Activated T-cell treated with anti-CD3 and anti-CD28 coated beads for 4 hours (primary cell): ENCODE measurements around the gene PRKCA.
"Not testable (repeated sequence)": the region's sequence is repeated elsewhere in the genome, so short reads cannot be mapped to it uniquely, and the experiment has no call there.

Experiments used
- DNase-seq: peaks from one replicate; pipeline ENCODE4 v3.0.0-alpha.2; 2020

PRKCA gene

DNA sequence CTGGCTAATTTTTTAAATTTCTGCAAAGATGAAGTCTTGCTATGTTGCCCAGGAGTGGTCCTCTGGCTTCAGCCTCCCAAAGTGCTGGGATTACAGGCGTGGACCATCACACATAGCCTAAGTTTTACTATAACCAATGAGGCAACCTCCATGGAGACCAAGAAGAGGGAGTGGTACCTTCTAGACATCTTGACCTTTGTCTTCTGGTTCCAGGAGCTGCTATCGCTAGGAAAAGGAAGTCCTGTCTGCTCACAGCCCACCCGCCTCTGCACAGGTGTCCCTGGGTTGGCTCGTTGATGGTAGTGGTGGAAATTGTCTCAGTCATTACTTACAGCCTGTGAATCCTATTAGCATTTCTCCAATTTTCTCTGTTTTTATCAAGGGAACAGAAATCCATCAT lies 169.7 kb downstream of the PRKCA start:
- no peak for DNase-seq

GRCh38 chr17:66474258-66474657 lies 171.8 kb downstream of the PRKCA start:
- no peak for DNase-seq

DNA sequence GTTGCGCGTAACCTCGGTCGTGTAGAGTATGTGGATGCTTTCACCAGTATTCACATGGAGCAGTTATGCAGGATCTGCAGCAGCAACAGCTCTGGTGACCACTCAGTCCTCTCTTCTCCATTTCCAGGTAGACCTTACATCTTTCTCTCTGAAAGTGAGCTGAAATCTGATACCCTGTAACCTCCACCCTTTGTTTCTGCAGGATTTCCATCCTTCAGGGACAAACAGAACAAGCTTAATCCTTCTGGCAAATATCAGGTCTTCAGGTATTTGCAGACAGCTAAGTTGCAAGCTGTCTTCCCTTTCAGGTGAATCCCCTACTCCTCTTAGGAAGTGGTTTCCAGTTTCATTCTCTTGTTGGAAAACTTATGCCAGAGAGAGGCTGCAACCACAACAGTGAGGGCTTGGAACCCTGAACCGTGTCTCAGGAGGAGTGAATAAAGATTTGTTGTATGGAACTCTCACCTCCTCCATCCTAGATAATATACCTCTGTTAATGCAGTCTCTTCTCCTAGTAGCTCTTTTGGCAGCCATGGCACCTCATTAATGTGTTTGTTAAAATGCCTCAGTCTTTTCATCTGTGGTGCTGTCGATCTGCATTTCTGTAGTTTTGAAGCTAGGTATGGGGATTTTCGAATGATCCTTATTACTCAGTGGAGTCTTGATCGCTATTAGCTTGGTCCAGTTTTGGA lies 172.5 kb downstream of the PRKCA start:
- no peak for DNase-seq

DNA sequence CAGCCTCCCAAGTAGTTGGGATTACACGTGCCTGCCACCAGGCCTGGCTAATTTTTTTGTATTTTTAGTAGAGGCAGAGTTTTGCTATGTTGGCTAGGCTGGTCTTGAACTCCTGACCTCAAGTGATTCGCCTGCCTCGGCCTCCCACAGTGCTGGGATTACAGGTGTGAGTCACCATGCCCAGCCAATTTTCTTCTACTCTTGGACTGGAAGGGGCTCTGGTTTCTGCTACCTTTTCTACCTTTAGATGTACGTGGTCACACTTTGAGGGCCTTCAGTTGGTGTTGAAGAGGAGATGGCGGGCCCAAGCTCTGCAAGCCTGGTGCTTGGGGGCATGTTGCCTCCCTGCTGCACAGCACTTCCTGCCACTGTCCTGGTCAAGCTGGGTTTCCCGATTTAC lies 173.6 kb downstream of the PRKCA start:
- DNase-seq, result no peak

DNA sequence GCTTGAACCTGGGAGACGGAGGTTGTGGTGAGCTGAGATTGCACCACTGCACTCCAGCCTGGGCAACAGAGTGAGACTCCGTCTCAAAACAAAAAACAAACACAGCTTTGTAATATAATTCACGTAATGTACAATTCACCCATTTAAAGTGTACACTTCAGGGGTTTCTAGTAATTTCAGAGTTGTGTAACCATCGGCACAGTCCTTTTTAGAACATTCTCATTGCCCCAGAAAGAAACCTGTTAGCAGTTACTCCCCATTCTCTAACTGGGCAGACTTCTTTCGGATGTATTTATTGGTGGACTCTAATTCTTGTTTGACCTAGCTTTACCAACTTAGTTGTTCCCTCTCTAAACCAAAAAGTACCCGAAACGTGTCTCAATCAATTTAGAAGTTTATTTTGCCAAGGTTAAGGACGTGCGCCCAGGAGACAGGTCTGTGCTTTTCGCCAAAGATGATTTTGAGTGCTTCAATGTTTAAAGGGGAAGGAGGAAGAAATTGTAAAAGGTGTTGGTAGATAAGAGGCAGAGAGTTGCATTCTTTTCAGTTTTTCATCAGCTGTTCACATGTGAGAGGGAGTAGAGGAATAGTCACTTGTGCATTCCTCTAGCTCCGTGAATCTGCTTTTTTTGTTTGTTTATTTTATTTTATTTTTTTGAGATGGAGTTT lies 175.3 kb downstream of the PRKCA start:
- DNase-seq, result no peak

DNA sequence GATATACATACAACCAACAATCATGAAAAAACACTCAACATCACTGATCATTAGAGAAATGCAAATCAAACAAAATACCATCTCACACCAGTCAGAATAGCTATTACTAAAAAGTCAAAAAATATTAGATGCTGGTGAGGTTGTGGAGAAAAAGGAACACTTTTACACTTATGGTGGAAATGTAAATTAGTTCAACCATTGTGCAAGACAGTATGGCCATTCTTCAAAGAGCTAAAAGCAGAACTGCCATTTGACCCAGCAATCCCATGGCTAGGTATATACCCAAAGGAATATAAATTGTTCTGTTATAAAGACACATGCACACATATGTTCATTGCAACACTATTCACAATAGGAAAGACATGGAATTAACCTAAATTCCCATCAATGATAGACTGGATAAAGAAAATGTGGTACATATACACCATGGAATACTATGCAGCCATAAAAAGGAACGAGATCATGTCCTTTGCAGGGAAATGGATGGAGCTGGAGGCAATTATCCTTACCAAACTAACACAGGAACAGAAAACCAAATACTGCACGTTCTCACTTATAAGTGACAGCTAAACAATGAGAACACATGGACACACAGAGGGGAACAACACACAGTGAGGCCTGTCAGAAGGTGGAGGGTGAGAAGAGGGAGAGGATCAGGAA lies 176.9 kb downstream of the PRKCA start:
- DNase-seq, result not testable (repeated sequence)

GRCh38 chr17:66480243-66480642 lies 177.8 kb downstream of the PRKCA start:
- DNase-seq, result no peak

GRCh38 chr17:66480802-66481201 lies 178.4 kb downstream of the PRKCA start:
- no peak for DNase-seq

DNA sequence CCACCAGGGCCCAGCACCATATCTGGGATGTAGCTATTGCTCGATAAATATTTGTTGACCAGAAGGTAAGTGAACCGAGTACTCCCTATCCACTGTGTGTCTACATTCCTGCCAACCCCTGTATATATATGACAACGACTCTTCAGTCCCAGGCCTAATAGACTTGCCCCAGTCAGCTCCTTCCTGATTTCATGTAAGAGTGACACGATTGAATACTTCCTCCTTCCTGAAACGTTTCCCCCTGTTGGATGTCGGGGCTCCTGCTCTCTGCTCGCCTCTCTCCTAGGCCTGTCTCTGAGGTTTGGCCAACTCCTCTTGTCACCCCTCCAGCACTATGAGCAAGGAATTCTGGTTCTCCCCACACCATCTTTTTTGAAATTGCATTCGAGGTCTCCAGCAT lies 178.9 kb downstream of the PRKCA start:
- no peak for DNase-seq

- no peak for DNase-seq
Measured at GRCh38 chr17:66483906-66484305, 181.5 kb downstream of the PRKCA start.

DNA sequence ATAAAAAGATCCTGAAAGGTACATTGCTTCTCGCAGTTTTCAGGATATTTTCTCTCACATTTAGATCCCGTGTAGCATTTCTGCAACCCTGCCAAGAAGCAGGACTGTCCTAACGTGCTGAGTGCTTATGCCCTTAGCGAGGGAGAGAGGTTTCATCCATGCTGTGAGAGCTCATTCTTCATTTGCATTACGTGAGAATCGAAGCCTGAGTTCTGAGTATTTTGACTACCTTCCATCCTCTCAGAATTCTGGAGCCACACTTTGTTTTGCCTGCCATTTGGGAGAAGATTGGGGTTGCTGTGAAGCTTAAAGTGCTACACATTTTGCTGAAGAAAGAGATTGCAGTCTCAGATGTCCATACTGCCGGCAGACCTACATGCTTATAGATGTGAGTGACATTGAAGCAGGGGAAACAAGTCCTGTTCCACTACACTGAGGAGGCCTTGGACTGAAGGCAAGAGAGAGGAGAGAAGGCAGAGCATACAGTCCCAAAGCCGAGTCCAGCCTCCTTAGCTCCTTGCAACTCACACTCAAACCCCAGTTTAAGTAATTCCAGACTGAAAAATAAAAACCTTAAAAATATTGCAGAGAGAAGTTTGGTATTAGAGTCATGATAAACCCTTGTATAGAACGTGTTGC lies 183.0 kb downstream of the PRKCA start:
- no peak for DNase-seq

DNA sequence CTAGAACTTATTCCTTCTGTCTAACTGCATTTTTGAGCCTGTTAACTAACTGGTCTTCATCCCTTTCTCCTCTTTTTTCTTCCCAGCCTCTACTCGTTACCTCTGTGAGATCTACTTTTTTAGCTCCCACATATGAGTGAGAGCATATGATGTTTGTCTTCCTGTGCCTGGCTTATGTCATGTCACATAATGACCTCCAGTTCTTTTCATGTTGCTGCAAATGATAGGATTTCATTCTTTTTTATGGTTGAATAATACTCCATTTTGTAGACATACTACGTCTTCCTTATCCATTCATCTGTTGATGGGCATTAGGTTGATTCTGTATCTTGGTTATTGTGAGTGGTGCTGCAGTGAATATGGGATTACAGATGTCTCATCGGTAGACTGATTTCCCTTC lies 184.7 kb downstream of the PRKCA start:
- DNase-seq, result no peak

DNA sequence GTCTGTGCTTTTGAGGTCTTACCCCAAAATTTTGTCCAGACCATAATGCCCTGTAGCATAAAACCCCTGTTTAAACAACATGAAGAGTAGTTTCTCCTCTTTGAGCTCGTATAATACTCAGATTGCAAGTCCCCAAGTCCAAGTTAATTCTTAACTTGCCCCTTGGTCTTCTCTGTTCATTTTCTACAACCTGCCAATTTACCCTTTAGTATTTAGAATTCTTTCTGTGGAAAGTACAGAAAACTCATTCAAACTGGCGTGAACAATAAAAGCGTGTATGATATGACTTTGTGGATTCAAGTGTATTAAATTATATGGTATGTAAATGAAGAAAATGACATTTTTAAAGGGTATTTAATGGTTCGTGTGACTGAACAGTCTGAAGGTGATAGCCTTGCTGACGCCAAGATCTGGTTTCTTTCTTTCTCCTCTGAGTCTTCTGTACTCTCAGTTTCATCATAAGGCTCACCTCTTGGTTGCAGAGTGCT lies 185.6 kb downstream of the PRKCA start:
- no peak for DNase-seq

GRCh38 chr17:66488864-66489263 lies 186.5 kb downstream of the PRKCA start:
- DNase-seq, result no peak

- not testable (repeated sequence) for DNase-seq
Measured at GRCh38 chr17:66489576-66489975, 187.2 kb downstream of the PRKCA start.

DNA sequence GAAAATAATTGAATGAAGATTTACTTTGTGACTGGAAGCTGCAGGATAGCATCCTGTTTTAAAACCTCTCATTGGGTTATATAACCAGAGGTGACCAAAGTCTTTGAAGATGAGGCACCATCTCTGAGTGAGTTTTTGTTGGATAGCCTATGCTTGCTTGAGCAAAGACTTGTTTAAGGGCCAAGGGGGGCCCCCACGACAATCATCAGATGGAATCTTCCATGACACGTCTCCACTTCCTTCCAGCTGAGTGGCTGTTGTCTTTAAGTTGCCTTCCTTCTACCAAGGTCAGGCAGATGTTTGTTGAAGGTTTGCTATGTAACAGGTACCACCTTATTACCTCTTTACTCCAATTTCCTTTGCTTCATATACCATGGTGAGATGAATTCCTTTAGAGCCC lies 188.8 kb downstream of the PRKCA start:
- DNase-seq, result peak; percentile 28

DNA sequence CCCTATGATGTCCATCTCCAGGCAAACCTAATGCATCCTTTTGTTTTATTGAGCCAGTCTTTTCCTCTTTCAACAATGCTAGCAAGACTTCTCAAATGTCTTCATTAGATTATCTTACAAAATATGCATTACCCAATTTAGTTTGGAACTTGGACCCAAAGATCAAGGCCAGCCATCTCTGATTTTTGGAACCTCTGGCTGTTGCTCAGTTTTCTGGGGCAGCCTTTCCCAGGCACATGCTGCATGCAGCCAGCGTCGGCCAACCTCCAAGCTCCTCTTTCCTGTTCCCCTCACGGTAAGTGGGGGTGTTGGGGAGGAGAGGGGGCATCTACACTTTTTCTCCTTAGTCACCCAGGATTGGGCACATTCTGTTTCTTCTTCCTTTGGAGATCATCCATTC lies 189.3 kb downstream of the PRKCA start:
- DNase-seq, result no peak

DNA sequence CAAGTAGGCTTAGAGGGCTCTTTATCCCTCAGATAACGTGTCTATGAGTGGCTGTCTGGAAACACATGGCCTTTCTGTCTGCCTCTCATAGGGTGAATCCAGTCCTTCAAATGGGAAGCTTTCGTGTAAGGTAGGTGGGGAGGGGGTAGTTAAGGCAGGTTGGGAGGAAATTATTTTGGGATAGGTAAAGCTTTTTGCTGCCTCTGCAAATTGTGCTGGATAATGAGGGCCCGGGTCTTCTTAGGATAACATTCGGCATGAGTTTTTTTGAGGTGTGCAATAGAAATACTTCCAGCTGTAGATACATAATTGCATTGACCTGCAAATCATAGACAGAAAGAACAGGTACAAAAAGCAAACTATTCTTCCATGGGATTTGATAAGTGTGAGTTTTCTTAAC lies 189.7 kb downstream of the PRKCA start:
- DNase-seq, result no peak

- no peak for DNase-seq
Measured at GRCh38 chr17:66492561-66493005, 190.2 kb downstream of the PRKCA start.

GRCh38 chr17:66493283-66494019 lies 191.0 kb downstream of the PRKCA start:
- no peak for DNase-seq

DNA sequence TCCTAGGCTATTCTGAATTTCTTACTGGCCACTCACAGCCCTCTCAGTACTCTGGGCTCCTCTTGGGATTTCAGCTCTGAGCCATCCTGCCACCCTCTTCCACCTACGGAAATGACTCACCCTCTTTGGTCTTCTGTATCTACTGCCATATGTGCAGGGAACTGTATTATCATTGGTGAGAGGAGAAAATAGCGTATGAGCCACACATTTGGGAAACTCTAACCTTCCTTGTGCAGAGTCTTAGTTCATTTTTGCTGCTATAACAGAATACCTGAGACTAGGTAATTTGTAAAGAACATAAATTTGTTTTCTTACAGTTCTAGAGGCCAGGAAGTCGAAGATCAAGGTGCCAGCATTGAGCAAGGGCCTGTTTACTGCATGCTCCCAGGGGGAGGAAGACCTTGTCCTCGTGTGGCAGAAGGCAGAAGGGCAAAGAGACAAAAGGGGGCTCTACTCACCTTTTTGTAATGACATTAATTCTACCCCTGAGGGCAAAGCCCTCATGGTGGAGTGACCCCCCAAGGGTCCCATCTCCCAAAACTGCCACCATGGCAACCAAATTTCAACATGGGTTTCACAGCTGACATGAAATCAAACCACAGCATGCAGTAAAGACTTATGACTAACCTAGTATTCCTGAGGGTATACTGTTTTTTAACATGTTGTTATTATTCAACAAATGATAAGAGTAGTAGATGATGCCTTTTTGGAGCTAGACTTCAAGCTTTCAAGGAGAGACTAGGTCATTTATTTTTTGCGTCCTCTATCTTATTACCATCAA lies 191.8 kb downstream of the PRKCA start:
- no peak for DNase-seq

DNA sequence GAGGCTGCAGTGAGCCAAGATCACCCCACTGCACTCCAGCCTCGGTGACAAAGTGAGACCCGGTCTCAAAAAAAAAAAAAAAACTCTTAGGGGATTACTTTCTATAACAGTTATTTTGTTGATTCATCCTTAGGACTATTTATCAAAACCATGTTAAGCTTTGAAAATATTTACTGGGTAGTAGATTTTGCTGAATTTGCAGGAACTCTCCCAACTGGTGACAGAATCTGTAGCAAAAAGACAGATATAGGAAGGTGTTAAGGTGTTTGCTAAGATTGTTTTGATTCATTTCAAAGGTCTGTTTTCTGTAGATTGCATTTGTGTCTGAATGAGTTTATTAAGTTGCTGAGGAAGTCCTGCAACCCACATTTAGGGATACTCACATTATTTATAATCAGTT lies 192.6 kb downstream of the PRKCA start:
- no peak for DNase-seq
